Measurements from ENCODE around the gene APEH.

DNA sequence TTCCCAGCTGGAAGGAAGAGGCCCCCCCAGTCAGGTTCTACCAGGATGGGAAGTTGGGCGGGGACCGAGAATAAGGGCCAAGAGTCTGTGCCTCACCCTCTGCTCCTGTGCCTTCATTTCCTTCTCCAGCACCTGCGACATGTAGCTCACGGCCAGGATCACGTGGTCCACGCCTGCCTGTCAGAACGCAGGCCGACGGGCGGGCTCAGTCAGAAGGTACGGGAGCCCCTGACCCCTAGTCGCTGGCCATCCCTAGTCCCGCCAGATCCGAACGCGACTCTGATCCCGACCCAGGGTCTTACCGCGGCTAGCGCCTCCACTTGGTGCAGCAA lies 49.1 kb downstream of the APEH start:
- TF ChIP-seq SRF (IDR thresholded peaks at IDR 0.05; ENCODE audit: low read depth) (no peak), POLR2A (IDR thresholded peaks at IDR 0.05; ENCODE audit: borderline replicate concordance, extremely low read depth, insufficient read depth, insufficient read length) (no peak), ZFX (IDR thresholded peaks at IDR 0.05) (no peak)

All from HCT116 (cell line).